ENCODE results near the gene MBD4. TPM values are rescaled to one million over a fixed set of nuclear protein-coding genes. Genes with fewer than 3 reads are reported as not detected.

Gene MBD4
- total and polyA plus RNA-seq, 2 of the 4 experiments (the other 2 are of a cell fraction) = 13.8 to 15.0 TPM

DNA sequence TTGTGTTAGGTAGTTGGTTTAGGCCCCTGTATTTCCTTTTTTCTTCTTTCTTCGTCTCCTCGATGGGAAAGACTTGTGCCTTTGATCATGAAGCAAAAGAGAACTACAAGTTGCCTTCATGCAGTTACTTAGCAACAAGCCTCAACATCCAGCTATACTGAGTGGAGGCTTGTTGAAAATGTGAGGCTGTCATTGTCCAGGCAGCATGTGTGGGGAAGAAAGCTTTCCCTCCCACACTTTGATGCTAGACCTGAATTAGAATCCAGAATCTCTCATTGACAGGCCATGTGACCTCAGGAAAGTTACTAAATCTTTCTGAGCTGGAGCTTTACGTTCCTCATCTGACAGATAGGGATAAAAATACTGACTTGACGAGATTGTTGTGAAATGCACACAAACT, 24.0 kb upstream of the MBD4 start:
- Histone ChIP-seq H2BK120ac (ENCODE audit: low read depth, low read length) (no peak overlapping the region), H3K4ac (ENCODE audit: low read depth, low read length) (no peak overlapping the region), H3K36me3 (ENCODE audit: control insufficient read depth, insufficient read depth, low read length) (peaks cover 4% of the 10 kb centered on the region), H3K4me2 (ENCODE audit: low read depth, low read length) (no peak overlapping the region), H2AK9ac (replicated peaks; ENCODE audit: low read depth, low read length, poor library complexity) (no peak overlapping the region), H2AFZ (replicated peaks; ENCODE audit: low read length, poor library complexity) (no peak overlapping the region), H3K9me3 (ENCODE audit: control insufficient read depth, insufficient read depth, low read length) (no peaks in the 10 kb centered on the region), H3K27me3 (ENCODE audit: control insufficient read depth, insufficient read depth, low read length) (no peaks in the 10 kb centered on the region), H3K4me1 (ENCODE audit: control insufficient read depth, insufficient read depth, low read length) (peaks cover 11% of the 10 kb centered on the region), H2BK20ac (ENCODE audit: low read depth, low read length) (no peak overlapping the region), H3K56ac (ENCODE audit: extremely low read depth, insufficient read depth, low read length) (no peak overlapping the region), H4K91ac (ENCODE audit: insufficient read depth, low read depth, low read length) (no peak overlapping the region), H4K20me1 (ENCODE audit: insufficient read depth, low read length) (0 out of 2 replicates have a peak, but pooled peaks cover 5% of the 10 kb centered on the region), H3K27ac (ENCODE audit: insufficient read depth, low read length) (no peak overlapping the region), H3K9ac (ENCODE audit: low read depth, low read length) (no peak overlapping the region), H2AK5ac (ENCODE audit: low read depth, low read length) (no peak overlapping the region), H3K14ac (replicated peaks; ENCODE audit: low read depth, low read length) (no peak overlapping the region), H3K9me1 (ENCODE audit: insufficient read depth, low read length) (peaks cover 21% of the 10 kb centered on the region), H4K8ac (ENCODE audit: low read depth in 2 of 2, low read length in 2 of 2) (no peak overlapping the region), H3K79me1 (ENCODE audit: low read depth in 1 of 2, low read length in 2 of 2) (peaks cover 5 to 17% of the 10 kb centered on the region in 2 experiments; a peak in 1 of 4 replicates), H3K23ac (ENCODE audit: low read depth, low read length) (no peak overlapping the region), H2BK15ac (ENCODE audit: low read depth, low read length) (no peak overlapping the region), H3K4me3 (ENCODE audit: insufficient read depth, low read depth, low read length) (no peak overlapping the region), H3K18ac (ENCODE audit: low read depth, low read length) (no peak overlapping the region), H2BK5ac (ENCODE audit: low read depth, low read length, poor library complexity, severe bottlenecking) (no peak overlapping the region), H4K5ac (ENCODE audit: low read depth, low read length) (no peak overlapping the region)
- ChIA-PET POLR2A (ENCODE audit: unreplicated experiment) (no interaction called here), CTCF (no interaction called here)
- DNase-seq (no peak), ATAC-seq (ENCODE audit: low read depth) (no peak)
- TF ChIP-seq BHLHE40 (IDR thresholded peaks at IDR 0.05; ENCODE audit: low read depth, low read length) (no peak), MAZ (IDR thresholded peaks at IDR 0.05; ENCODE audit: borderline replicate concordance, low read depth, low read length) (no peak), RCOR1 (IDR thresholded peaks at IDR 0.05; ENCODE audit: insufficient replicate concordance, low read length) (no peak)
- TF ChIP-seq, protein P1, sequence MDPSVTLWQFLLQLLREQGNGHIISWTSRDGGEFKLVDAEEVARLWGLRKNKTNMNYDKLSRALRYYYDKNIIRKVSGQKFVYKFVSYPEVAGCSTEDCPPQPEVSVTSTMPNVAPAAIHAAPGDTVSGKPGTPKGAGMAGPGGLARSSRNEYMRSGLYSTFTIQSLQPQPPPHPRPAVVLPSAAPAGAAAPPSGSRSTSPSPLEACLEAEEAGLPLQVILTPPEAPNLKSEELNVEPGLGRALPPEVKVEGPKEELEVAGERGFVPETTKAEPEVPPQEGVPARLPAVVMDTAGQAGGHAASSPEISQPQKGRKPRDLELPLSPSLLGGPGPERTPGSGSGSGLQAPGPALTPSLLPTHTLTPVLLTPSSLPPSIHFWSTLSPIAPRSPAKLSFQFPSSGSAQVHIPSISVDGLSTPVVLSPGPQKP (IDR thresholded peaks at IDR 0.05; ENCODE audit: borderline replicate concordance, low read depth, low read length) = no peak
- 95% methylated on average over 2 of the region's 4 CpGs; no CpG with 5 or more reads in 1 of the 2 experiments for WGBS, 2 experiments (ENCODE audit: extremely low coverage in 2 of 2, insufficient read length in 1 of 2)
- BruUV-seq (replicated peaks) = no TSS peak
- dilution Hi-C loops (cut with HindIII; ENCODE audit: low sequenced_read_pairs, unreplicated experiment) = no loop called here
- intact Hi-C loops (cut with micrococcal nuclease) = no loop called here
- in situ Hi-C loops (cut with MboI; ENCODE audit: low sequenced_read_pairs) = no loop called here

All from IMR-90 (cell line).